ENCODE measurements around the gene RIMBP2. TPM values are rescaled to one million over a fixed set of nuclear protein-coding genes. Genes with fewer than 3 reads are reported as not detected.

Gene RIMBP2
- total RNA-seq, 1 donor from 2014 or later: 0.99 TPM

GRCh38 chr12:130603396-130603965, 112.6 kb downstream of the RIMBP2 start:
- Mint-ChIP-seq H3K27ac (no peak overlapping the region), H3K36me3 (no peaks in the 10 kb centered on the region), H3K9me3 (peaks cover 5% of the 10 kb centered on the region), H3K27me3 (ENCODE audit: insufficient read depth, low read depth) (peaks cover 2% of the 10 kb centered on the region), H3K4me1 (peaks cover 10% of the 10 kb centered on the region), H3K4me3 (no peak overlapping the region)
- Histone ChIP-seq H3F3A (ENCODE audit: low read depth) (no peaks in the 10 kb centered on the region), H4K20me1 (ENCODE audit: low read depth) (no peaks in the 10 kb centered on the region), H3K4me1 (no peaks in the 10 kb centered on the region), H3K27me3 (no peaks in the 10 kb centered on the region), H3K4me2 (no peak overlapping the region), H2AFZ (replicated peaks) (no peak overlapping the region), H3K36me3 (no peaks in the 10 kb centered on the region), H3K27ac (no peak overlapping the region), H3K9me3 (ENCODE audit: low read depth) (no peaks in the 10 kb centered on the region), H3K4me3 (no peak overlapping the region), H3K79me2 (ENCODE audit: low read depth) (no peaks in the 10 kb centered on the region), H3K9ac (no peak overlapping the region)
- TF ChIP-seq EZH2phosphoT487 (IDR thresholded peaks at IDR 0.05) (no peak), CTCF (IDR thresholded peaks at IDR 0.05) (no peak), EZH2 (IDR thresholded peaks at IDR 0.05) (no peak)
- DNase-seq (ENCODE audit: low spot score): no peak

GRCh38 chr12:130602251-130602650, 113.8 kb downstream of the RIMBP2 start:
- Histone ChIP-seq H3K4me1 (no peaks in the 10 kb centered on the region), H3K27me3 (no peaks in the 10 kb centered on the region), H3K36me3 (no peaks in the 10 kb centered on the region), H3K4me3 (no peak overlapping the region), H4K20me1 (ENCODE audit: low read depth) (no peaks in the 10 kb centered on the region), H3K79me2 (ENCODE audit: low read depth) (no peaks in the 10 kb centered on the region), H3K27ac (no peak overlapping the region), H3K9me3 (ENCODE audit: low read depth) (no peaks in the 10 kb centered on the region), H3K9ac (no peak overlapping the region), H2AFZ (replicated peaks) (no peak overlapping the region), H3K4me2 (no peak overlapping the region), H3F3A (ENCODE audit: low read depth) (no peaks in the 10 kb centered on the region)
- no peak for TF ChIP-seq EZH2 (IDR thresholded peaks at IDR 0.05)
- no peak for TF ChIP-seq EZH2phosphoT487 (IDR thresholded peaks at IDR 0.05)
- TF ChIP-seq CTCF (IDR thresholded peaks at IDR 0.05): no peak
- Mint-ChIP-seq H3K36me3 (no peaks in the 10 kb centered on the region), H3K4me3 (no peak overlapping the region), H3K27ac (no peak overlapping the region), H3K4me1 (peaks cover under 1% of the 10 kb centered on the region), H3K27me3 (ENCODE audit: insufficient read depth, low read depth) (peaks cover 2% of the 10 kb centered on the region), H3K9me3 (peaks cover 13% of the 10 kb centered on the region)
- DNase-seq (ENCODE audit: low spot score): no peak

GRCh38 chr12:130601327-130601726, 114.8 kb downstream of the RIMBP2 start:
- Mint-ChIP-seq H3K4me3 (no peak overlapping the region), H3K27ac (no peak overlapping the region), H3K9me3 (peaks cover 15% of the 10 kb centered on the region), H3K36me3 (no peaks in the 10 kb centered on the region), H3K27me3 (ENCODE audit: insufficient read depth, low read depth) (peaks cover 2% of the 10 kb centered on the region), H3K4me1 (no peaks in the 10 kb centered on the region)
- Histone ChIP-seq H3K27me3 (no peaks in the 10 kb centered on the region), H3K4me1 (no peaks in the 10 kb centered on the region), H3K9me3 (ENCODE audit: low read depth) (no peaks in the 10 kb centered on the region), H3K4me2 (no peak overlapping the region), H3K79me2 (ENCODE audit: low read depth) (no peaks in the 10 kb centered on the region), H4K20me1 (ENCODE audit: low read depth) (no peaks in the 10 kb centered on the region), H3F3A (ENCODE audit: low read depth) (no peaks in the 10 kb centered on the region), H3K36me3 (no peaks in the 10 kb centered on the region), H3K4me3 (no peak overlapping the region), H2AFZ (replicated peaks) (no peak overlapping the region), H3K27ac (no peak overlapping the region), H3K9ac (no peak overlapping the region)
- TF ChIP-seq EZH2 (IDR thresholded peaks at IDR 0.05) (no peak), CTCF (IDR thresholded peaks at IDR 0.05) (no peak), EZH2phosphoT487 (IDR thresholded peaks at IDR 0.05) (no peak)
- no peak for DNase-seq (ENCODE audit: low spot score)
